Retinal pigment epithelial cell (primary cell): Measurements from ENCODE around the gene WASF1.
"Not testable (repeated sequence)": the region's sequence is repeated elsewhere in the genome, so short reads cannot be mapped to it uniquely, and the experiment has no call there.

Experiments used
- DNase-seq: peaks from one replicate; pipeline ENCODE4 v3.0.0-alpha.2; 2010; ENCODE audit warnings: low read depth
- H3K4me3 ChIP-seq: 2 replicates; pipeline ENCODE4 v1.5.1; 2011; ENCODE audit warnings: mild to moderate bottlenecking, low read length, control low read depth, moderate library complexity
- TF ChIP-seq, protein P1 (sequence below): conservative IDR thresholded peaks from 2 replicates; pipeline ENCODE4 v1.5.1; 2011; ENCODE audit warnings: low read depth, low read length, control low read depth, inconsistent platforms

Gene WASF1

DNA sequence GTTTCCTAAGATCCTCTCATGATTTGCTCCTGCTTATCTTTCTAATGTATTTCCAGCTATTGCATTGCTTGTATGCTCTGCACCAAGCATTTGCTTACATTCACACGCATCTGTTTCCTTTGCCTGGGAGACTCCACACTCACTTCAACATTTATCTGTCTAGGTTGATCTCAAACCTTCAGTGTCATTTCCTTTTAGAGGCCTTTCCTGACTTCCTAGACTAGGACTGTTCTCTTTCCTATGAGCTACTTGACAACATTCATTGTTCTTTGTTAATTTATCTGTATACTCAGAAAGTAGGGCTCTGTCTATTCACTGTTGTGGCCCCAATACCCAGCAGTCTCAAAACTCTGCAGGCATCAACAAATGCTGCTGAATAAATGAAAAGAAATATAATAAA lies 84.4 kb downstream of the WASF1 start:
- H3K4me3 ChIP-seq: no peak overlapping the region
- no peak for DNase-seq
- TF ChIP-seq, protein P1, sequence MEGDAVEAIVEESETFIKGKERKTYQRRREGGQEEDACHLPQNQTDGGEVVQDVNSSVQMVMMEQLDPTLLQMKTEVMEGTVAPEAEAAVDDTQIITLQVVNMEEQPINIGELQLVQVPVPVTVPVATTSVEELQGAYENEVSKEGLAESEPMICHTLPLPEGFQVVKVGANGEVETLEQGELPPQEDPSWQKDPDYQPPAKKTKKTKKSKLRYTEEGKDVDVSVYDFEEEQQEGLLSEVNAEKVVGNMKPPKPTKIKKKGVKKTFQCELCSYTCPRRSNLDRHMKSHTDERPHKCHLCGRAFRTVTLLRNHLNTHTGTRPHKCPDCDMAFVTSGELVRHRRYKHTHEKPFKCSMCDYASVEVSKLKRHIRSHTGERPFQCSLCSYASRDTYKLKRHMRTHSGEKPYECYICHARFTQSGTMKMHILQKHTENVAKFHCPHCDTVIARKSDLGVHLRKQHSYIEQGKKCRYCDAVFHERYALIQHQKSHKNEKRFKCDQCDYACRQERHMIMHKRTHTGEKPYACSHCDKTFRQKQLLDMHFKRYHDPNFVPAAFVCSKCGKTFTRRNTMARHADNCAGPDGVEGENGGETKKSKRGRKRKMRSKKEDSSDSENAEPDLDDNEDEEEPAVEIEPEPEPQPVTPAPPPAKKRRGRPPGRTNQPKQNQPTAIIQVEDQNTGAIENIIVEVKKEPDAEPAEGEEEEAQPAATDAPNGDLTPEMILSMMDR: no peak

DNA sequence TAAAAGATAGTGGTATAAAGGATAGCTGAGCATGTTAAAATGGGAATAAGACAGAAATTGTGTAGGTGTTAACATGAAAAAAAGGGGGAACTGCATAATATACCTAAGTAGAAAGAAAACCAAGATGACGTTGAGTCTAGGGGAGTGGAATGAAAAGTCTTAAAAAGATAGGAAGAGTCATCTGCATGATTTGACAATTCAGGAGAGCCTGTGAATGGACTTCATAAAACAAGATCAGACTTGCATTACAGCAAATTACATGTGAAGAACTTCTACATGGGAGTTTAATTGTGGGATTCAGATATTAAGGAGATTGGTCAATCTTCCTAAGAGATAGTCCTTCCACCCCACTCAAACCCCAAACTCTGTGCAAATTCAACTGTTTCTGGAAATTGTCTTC lies 85.5 kb downstream of the WASF1 start:
- no peak overlapping the region for H3K4me3 ChIP-seq
- no peak for DNase-seq
- TF ChIP-seq, protein P1: no peak

DNA sequence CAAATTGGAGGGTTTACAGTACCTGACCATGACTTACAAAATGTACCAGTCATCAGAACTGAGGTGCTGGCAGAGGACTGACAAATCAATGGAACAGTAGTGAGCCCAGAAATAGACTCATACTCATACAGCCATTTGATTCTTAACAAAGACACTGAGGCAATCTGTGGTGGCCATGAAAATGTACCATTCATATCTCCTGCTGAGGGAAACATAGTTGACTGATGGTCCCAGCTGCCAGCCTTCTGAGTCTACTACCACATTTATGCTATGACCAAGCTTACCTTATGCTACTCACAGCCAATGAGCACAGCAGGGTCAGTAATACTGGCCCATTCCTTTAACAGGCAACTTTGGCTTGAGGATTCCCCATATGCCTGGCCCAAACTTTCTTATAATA lies 88.6 kb downstream of the WASF1 start:
- no peak for DNase-seq
- TF ChIP-seq, protein P1: no peak
- no peak overlapping the region for H3K4me3 ChIP-seq

DNA sequence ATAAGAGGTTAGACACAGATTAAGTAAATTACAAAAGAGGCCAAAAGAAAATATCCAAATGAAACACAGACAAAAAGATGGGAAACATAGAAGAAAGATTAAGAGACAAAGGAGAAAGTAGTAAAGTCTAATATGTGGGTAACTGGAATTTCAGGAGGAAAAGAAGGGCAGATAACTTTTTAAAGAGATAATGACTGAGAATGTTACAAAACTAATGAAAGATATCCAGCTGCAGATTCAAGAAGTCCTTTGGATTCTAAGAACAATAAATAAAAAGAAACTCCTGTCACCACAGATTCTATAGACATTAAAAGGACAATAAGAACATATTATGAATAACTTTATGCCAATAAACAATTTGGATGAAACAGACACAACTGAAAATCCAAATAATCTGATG lies 90.1 kb downstream of the WASF1 start:
- DNase-seq: no peak
- TF ChIP-seq, protein P1: no peak
- no peak overlapping the region for H3K4me3 ChIP-seq

DNA sequence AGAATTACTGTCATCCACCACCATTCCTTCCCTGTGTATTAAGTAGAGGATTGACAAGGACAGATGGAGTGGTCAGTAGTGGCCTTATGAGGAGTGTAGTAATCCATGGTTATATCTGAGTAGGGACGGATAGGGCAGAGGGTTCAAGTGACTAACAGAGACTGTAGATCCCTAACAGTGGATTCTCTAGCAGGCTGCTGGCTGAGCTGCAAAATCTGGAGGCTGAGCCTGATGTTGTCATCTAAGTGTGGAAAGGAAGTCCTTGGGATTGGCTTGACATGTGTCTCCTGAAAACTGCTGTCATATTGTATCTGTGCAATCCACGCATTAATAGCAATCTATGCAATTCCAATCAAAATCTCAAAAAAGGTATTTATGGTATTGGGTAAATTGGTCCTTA lies 94.2 kb downstream of the WASF1 start:
- H3K4me3 ChIP-seq: no peak overlapping the region
- TF ChIP-seq, protein P1: no peak
- DNase-seq: no peak

DNA sequence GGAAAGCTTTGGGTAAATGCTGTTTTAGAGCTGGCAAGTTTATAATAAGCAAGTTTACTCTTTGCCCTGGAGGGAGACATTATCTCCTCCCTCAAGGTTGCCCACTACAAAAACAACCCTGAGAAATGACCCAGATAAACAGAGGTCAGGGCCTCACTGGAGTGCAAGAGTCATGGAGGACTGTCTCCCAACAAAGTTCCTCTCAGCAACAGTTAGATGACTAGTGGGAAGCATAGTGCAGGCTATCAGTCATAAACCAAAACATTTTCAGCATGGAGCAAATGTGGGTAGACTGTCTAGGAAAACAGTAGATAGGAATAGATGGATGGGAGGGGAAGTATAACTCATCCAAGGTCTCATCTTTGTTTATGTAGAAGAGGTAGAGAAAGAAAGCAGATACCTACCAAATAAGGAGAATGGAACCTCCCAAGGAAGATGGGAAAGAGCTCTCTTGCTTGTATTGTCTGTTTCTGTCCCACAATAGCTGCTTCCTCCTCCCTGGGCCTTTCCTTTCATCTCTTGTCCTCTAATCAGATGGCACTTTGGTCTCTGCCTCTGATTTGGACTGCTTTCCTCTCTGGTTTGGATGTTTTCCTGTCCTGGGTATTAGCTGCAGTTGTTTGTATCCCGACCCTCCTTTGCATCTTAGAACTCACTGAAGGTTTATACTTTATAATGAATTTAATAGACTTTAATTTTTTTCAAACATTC lies 95.4 kb downstream of the WASF1 start:
- no peak overlapping the region for H3K4me3 ChIP-seq
- DNase-seq: no peak
- TF ChIP-seq, protein P1: no peak

DNA sequence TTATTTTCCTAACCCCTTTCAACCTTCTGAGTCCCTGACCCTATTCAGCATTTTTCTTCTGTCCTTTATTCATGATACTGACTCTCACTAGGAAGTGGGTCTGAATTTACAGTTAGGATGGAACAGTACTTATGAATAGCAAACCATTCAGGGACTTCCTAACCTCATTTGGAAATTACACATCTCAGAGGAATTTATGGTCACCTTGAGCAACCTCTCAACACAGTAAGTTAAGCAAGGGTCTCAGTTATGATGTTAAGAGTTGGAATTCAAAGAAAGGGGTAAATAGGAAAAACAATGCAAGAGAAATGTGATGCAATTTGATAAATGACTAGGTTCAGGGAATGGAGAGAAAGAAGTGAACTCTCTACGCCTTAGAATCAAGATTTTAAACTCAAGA lies 104.1 kb downstream of the WASF1 start:
- DNase-seq: no peak

DNA sequence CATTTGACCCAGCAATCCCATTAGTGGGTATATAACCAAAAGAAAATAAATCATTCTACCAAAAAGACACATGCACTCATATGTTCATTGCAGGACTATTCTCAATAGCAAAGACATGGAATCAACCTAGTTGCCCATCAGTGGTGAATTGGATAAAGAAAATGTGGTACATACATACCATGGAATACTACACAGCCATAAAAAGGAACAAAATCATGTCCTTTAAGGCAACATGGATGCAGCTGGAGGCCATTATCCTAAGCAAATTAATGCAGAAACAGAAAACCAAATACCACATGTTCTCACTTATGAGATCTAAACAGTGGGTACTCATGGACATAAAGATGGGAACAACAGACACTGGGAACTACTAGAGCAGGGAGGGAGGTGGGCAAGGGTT lies 106.0 kb downstream of the WASF1 start:
- not testable (repeated sequence) for H3K4me3 ChIP-seq, DNase-seq

More for the DNA sequence above, 104.1 kb downstream of the WASF1 start:
- H3K4me3 ChIP-seq: no peak overlapping the region
- TF ChIP-seq, protein P1: no peak
